ENCODE measurements around the gene CAPN14. TPM values are rescaled to one million over a fixed set of nuclear protein-coding genes. Genes with fewer than 3 reads are reported as not detected.

CAPN14 gene
- total RNA-seq, 2 experiments from 2014 or later: 0.59 to 0.69 TPM

DNA sequence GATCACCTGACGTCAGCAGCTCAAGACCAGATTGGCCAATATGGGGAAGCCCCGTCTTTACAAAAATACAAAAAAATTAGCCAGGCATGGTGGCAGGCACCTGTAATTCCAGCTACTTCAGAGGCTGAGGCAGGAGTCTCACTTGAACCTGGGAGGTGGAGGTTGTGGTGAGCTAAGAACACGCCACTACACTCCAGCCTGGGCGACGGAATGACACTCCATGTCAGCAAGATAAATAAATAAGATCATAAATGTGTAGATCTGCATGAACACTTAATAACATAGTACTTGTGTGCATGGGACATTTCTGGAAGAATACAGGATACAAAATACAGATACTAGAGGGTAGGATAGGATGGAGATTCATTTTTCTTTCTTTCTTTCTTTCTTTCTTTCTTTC is 25.7 kb upstream of the CAPN14 start:
- CTCF ChIA-PET: interaction anchor here (0.7 kb wide), 1 partner anchor 714 kb away, joined by 3 read pairs; no protein-coding TSS in a partner anchor

DNA sequence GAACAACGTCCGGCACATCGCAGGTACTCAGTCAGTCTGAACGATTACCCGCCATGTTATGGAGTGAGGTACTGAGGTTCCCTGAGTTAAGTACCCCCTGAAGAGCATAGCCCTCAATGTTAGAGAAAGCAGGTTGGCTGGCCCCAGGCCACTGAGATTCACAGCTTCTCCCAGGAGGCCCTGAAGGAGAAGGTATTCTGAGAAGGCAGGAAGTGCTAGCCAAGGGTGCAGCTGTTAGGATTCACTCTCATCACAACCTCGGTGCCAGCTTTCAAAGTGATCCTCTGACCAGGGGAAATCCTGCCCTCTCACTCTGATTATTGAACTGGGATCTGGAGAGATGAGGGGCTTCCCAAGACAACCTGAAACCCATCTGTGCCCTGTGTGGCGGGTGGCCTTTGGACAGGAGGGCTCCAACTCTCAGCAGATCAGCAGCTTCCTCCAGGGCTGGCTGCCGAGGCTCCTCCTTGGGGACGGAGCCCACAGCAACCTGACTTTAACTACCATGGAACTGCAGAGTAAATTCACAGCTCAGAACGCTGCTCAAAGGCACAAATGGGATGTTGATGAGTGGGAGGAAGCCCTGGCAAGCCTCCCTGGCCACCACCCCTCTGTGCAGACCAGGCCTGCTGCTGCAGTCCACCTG is 24.4 kb upstream of the CAPN14 start:
- H3K4me3 Mint-ChIP-seq: no peak overlapping the region
- peaks cover 2% of the 10 kb centered on the region for H3K4me1 Mint-ChIP-seq (ENCODE audit: low read depth)
- no peak for ATAC-seq
- H3K27me3 Mint-ChIP-seq: no peaks in the 10 kb centered on the region
- ChIA-PET POLR2A (no interaction called here), CTCF (no interaction called here)
- intact Hi-C loops (cut with micrococcal nuclease): no loop called here
- H3K9me3 Mint-ChIP-seq: no peaks in the 10 kb centered on the region
- H3K36me3 Mint-ChIP-seq (ENCODE audit: low read depth): no peaks in the 10 kb centered on the region
- H3K27ac Mint-ChIP-seq: no peak overlapping the region
- TF ChIP-seq, protein P1, sequence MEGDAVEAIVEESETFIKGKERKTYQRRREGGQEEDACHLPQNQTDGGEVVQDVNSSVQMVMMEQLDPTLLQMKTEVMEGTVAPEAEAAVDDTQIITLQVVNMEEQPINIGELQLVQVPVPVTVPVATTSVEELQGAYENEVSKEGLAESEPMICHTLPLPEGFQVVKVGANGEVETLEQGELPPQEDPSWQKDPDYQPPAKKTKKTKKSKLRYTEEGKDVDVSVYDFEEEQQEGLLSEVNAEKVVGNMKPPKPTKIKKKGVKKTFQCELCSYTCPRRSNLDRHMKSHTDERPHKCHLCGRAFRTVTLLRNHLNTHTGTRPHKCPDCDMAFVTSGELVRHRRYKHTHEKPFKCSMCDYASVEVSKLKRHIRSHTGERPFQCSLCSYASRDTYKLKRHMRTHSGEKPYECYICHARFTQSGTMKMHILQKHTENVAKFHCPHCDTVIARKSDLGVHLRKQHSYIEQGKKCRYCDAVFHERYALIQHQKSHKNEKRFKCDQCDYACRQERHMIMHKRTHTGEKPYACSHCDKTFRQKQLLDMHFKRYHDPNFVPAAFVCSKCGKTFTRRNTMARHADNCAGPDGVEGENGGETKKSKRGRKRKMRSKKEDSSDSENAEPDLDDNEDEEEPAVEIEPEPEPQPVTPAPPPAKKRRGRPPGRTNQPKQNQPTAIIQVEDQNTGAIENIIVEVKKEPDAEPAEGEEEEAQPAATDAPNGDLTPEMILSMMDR (IDR thresholded peaks at IDR 0.05): no peak
- no peak for DNase-seq

More for the DNA sequence above, 25.7 kb upstream of the CAPN14 start:
- ATAC-seq: no peak
- Mint-ChIP-seq H3K4me3 (no peak overlapping the region), H3K27me3 (no peaks in the 10 kb centered on the region), H3K9me3 (no peaks in the 10 kb centered on the region), H3K4me1 (ENCODE audit: low read depth) (peaks cover 2% of the 10 kb centered on the region), H3K27ac (no peak overlapping the region), H3K36me3 (ENCODE audit: low read depth) (no peaks in the 10 kb centered on the region)
- POLR2A ChIA-PET: no interaction called here
- no peak for DNase-seq
- intact Hi-C loops (cut with micrococcal nuclease): no loop called here
- TF ChIP-seq, protein P1 (IDR thresholded peaks at IDR 0.05): no peak

DNA sequence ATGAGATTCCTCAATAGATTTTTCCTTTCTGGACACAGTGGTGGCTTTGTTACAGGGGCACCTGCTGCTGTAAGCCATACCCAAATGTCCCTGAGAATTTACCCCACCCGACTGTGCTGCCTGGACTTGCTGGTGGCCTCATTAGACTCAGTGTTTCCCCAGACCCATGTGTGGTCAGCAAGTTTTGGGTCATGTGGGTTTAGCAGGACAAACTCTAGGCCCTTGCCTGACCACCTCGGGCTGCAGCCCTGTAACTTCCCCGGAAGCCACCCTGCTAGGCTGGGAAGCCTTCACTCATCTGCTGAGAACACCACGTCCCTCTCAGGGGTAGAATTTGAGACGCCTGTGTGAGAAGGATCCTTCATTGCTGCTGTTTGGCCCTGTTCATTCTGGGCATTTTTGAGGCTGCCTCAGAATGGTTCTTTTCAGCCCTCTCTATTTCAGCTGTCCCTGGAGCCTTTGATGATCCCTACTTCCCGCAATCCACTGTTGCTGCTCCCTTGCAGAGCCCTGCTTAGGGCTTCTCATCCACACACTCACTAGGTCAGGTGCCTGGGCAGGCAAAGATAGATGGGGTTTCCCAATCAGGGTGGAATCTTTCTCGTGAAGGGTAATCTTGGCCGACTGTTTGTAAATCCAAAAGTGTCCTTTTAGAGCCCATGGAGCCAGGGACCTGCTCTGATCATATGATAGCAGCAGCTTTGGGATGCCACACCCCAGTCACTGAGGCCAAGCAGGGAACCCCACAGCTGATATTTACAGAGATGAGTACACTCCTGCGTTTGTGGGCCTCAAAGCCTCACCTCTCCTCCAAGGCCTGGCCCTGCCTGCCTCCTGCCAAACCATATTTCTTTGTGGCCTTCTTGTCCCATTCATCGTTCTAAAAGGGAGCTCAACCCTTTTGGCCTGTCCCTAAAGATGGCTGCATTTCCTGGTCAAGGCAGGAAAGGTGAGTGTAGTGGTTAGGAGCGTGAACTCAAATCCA is 23.4 kb upstream of the CAPN14 start:
- Mint-ChIP-seq H3K4me3 (no peak overlapping the region), H3K4me1 (ENCODE audit: low read depth) (peaks cover 2% of the 10 kb centered on the region), H3K27me3 (no peaks in the 10 kb centered on the region), H3K27ac (no peak overlapping the region), H3K9me3 (no peaks in the 10 kb centered on the region), H3K36me3 (ENCODE audit: low read depth) (no peaks in the 10 kb centered on the region)
- TF ChIP-seq, protein P1 (IDR thresholded peaks at IDR 0.05): no peak
- CTCF ChIA-PET: no interaction called here
- DNase-seq: no peak
- intact Hi-C loops (cut with micrococcal nuclease): no loop called here
- POLR2A ChIA-PET: no interaction called here
- ATAC-seq: no peak

DNA sequence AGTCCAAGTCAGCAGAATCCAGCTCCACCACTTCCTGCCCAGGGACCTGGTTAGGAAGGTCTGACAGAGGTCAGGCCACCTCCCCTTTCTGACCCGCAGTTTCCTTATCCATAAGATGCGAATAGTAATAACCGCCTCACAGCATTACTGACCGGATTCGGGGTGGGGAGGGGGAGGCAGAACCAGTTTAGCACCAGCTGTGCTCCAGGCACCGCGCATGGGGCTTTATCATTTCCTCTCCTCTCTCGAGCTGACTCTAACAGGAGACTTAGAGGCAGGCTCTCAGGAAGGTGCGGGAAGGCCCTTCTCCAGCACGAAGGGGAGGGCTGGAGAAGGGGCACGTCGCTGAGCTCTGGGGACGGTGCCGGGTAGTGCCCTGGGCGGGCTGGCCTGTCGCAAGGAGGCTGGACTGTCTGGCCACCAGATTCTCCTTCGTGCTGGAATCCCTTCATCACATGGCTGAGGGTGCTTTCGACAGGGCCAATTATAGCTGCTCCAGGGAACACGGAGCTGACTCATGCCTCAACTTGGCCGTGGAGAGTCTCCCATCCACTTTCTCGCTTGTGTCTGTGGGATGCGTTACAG is 22.4 kb upstream of the CAPN14 start:
- ATAC-seq (no peak), DNase-seq (no peak)
- intact Hi-C loops (cut with micrococcal nuclease): no loop called here
- H3K27ac Mint-ChIP-seq: no peak overlapping the region
- peaks cover 9% of the 10 kb centered on the region for H3K4me1 Mint-ChIP-seq (ENCODE audit: low read depth)
- TF ChIP-seq, protein P1 (IDR thresholded peaks at IDR 0.05): no peak
- H3K4me3 Mint-ChIP-seq: no peak overlapping the region
- no peaks in the 10 kb centered on the region for H3K27me3 Mint-ChIP-seq
- CTCF ChIA-PET: interaction anchor here (1.0 kb wide), 1 partner anchor 93 kb away, joined by 3 read pairs; no protein-coding TSS in a partner anchor
- no peaks in the 10 kb centered on the region for H3K9me3 Mint-ChIP-seq
- no peaks in the 10 kb centered on the region for H3K36me3 Mint-ChIP-seq (ENCODE audit: low read depth)
- POLR2A ChIA-PET: no interaction called here

All from activated CD8-positive, alpha-beta T cell treated with anti-CD3 and anti-CD28 coated beads for 36 hours (primary cell).